Activated T-cell treated with anti-CD3 and anti-CD28 coated beads, Interleukin-2, amount 50 U/mL, for 1 hour (primary cell): ENCODE measurements around the gene NIPAL1.

ENCODE experiments used
- DNase-seq: peaks from one replicate; pipeline ENCODE4 v3.0.0-alpha.2; 2020

NIPAL1 gene

DNA sequence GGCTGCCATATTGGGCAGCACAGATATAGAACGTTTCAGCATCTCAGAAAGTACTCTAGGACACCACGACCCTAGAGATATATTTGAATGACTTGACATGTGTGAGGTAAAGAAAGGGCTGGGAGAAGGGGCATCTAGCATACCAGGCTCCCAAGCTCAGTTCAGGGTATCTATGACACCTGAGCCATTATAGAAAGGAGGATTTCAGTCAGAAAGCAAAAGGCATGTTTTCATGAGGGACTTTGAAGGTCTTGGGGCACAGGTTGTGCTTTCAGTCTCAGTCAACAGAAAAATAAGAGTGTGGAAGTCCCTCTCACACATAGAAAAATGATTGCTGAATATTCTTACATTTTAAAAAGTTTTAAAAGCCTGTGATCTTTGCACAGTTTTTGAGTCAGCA lies 51.6 kb downstream of the NIPAL1 start:
- no peak for DNase-seq

DNA sequence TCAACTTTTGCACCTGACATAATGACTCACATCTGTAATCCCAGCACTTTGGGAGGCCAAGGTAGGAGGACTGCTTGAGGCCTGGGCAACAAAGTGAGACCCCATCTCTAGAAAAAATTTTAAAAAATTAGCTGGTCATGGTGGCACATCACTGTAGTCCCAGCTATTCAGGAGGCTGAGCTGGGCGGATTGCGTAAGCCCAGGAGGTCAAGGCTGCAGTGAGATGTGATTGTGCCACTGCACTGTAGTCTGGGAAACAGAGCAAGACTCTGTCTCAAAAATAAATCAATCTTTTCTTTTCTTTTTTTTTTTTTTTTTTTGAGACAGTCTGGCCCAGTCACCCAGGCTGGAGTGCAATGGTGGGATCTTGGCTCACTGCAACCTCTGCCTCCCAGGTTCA lies 52.5 kb downstream of the NIPAL1 start:
- DNase-seq, result no peak

- DNase-seq, result no peak
These were observed 54.6 kb downstream of the NIPAL1 start for GRCh38 chr4:48071191-48071590.

GRCh38 chr4:48073567-48074103 lies 57.1 kb downstream of the NIPAL1 start:
- DNase-seq, result no peak

DNA sequence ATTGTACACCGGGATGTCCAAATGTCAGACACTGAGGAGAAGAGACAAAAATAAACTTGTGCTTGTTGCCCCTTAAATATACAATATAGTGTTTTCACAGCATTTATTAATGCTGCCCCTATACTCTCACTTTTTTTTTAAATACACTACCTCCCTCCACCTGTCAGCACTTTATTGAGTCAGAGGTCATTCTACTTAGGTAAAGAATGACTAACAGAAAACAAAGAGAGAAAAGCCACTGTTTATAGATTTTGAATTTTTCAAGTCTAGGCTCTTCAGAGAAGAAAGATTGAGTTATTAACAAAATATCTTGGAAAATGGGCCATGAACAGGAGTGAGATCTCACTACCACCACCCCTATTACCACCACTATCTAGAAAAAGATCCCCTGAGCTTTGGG lies 58.1 kb downstream of the NIPAL1 start:
- no peak for DNase-seq

- no peak for DNase-seq
These were observed 61.9 kb downstream of the NIPAL1 start for GRCh38 chr4:48078425-48078824.

GRCh38 chr4:48078862-48079655 lies 62.5 kb downstream of the NIPAL1 start:
- DNase-seq, result no peak

GRCh38 chr4:48079972-48080391 lies 63.4 kb downstream of the NIPAL1 start:
- DNase-seq, result no peak

GRCh38 chr4:48081196-48081595 lies 64.6 kb downstream of the NIPAL1 start:
- DNase-seq, result no peak

- no peak for DNase-seq
These were observed 66.4 kb downstream of the NIPAL1 start for GRCh38 chr4:48082956-48083355.

DNA sequence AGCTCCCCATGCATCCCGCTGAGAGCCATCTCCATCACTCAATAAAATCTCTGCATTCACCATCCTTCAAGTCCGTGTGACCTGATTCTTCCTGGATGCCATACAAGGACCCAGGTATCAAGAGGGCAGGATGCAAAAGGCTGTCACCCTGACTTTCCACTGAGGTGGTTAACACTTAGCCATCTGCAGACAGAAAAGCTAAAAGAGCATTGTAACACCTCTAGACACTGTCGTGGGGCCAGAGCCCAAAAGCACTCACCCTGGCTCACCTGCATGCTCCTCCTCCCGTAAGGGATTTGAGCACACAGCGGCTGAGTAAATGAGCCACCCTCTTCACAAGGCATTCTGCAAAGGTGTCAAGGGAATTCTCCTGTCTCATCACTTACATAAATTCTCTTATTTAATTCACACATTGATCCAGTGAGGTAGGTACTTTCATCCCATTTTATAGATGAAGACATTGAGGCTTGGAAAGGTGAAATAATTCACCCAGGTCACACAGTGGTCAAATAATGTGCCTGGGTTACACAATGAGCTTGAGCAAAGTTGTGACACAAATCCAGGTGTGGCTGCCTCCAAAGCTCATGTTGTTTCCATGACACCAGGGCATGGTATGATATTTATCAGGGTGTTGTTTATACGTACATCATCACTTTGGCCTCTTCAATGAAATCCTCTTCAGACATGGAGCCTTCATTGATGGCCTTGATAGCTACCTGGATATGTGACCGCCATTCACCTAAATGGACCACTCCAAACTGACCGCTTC lies 69.4 kb downstream of the NIPAL1 start:
- DNase-seq, result no peak
